ENCODE data around the gene DISP2. TPM values are rescaled to one million over a fixed set of nuclear protein-coding genes. Genes with fewer than 3 reads are reported as not detected.

Gene DISP2
- total and polyA plus RNA-seq, 2 of the 8 experiments (the other 6 are each of a cell fraction or from before 2014, with no cell fraction given), result 0.45 to 1.2 TPM

DNA sequence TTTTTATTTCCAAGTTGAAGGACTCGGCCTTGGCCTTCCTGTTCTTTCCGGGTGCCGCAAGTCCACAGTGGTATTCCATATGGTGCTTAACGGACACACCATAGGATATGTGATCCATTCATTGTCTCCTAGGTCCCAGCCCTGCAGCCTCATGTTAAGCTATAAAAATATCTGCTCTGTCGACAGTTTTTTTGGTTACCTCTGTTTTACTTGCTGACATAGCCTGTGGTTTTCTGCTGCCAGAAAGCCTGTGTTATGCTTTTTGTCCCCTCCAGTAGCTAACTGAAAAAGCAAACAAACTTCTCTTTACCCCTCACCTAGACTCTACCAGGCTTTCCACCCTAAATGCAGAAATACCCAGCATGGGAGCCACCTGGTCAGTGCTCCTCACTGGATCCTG lies 29.3 kb upstream of the DISP2 start (continued):
- TF ChIP-seq SAP30 (IDR thresholded peaks at IDR 0.05; ENCODE audit: insufficient read depth, insufficient replicate concordance, low read length), result no peak

Measured in H1 (cell line).